ENCODE measurements around the gene GSG1L.

The GSG1L gene

GRCh38 chr16:28090646-28091377 lies 27.3 kb upstream of the GSG1L start:
- DNase-seq, result no peak

- DNase-seq, result no peak
Observed at GRCh38 chr16:28089992-28090365, 26.5 kb upstream of the GSG1L start.

GRCh38 chr16:28089205-28089991 lies 25.9 kb upstream of the GSG1L start:
- no peak for DNase-seq

GRCh38 chr16:28087675-28088300 lies 24.3 kb upstream of the GSG1L start:
- no peak for DNase-seq

- DNase-seq, result no peak
Observed at GRCh38 chr16:28087140-28087660, 23.7 kb upstream of the GSG1L start.

- no peak for DNase-seq
Observed at GRCh38 chr16:28086186-28087139, 22.9 kb upstream of the GSG1L start.

GRCh38 chr16:28085389-28086171 lies 22.1 kb upstream of the GSG1L start:
- no peak for DNase-seq

GRCh38 chr16:28084209-28084608 lies 20.7 kb upstream of the GSG1L start:
- DNase-seq, result no peak

- DNase-seq, result no peak
Observed at GRCh38 chr16:28082624-28083023, 19.1 kb upstream of the GSG1L start.

GRCh38 chr16:28081391-28081968 lies 18.0 kb upstream of the GSG1L start:
- no peak for DNase-seq

GRCh38 chr16:28078261-28078660 lies 14.7 kb upstream of the GSG1L start:
- no peak for DNase-seq

GRCh38 chr16:28073836-28074235 lies 10.3 kb upstream of the GSG1L start:
- DNase-seq, result no peak

GRCh38 chr16:28072087-28072486 lies 8.6 kb upstream of the GSG1L start:
- DNase-seq, result no peak

GRCh38 chr16:28069971-28070794 lies 6.7 kb upstream of the GSG1L start:
- DNase-seq, result no peak

GRCh38 chr16:28068976-28069375 lies 5.5 kb upstream of the GSG1L start:
- DNase-seq, result no peak

- no peak for DNase-seq
Observed at GRCh38 chr16:28067604-28068379, 4.3 kb upstream of the GSG1L start.

GRCh38 chr16:28064706-28065249 lies 1.3 kb upstream of the GSG1L start:
- DNase-seq, result no peak

- no peak for DNase-seq
Observed at GRCh38 chr16:28064150-28064549, 636 bp upstream of the GSG1L start.

GRCh38 chr16:28062847-28063521 lies 530 bp downstream of the GSG1L start:
- DNase-seq, result no peak
